T follicular helper cell (primary cell): ENCODE measurements around the gene RPL7L1.
"Not testable (repeated sequence)": the region's sequence is repeated elsewhere in the genome, so short reads cannot be mapped to it uniquely, and the experiment has no call there.

Experiments
- DNase-seq: peaks from one replicate; pipeline ENCODE4 v3.0.0-alpha.2; 2020; ENCODE audit warnings: low read depth
- total RNA-seq, 2 experiments: gene quantifications; one replicate each; lab custom pipeline; 2026; lab: John Stamatoyannopoulos, UW

The RPL7L1 gene
- total RNA-seq = 193 to 573 reads per million in 2 experiments

GRCh38 chr6:42879372-42880239, at the start of gene RPL7L1:
TSS of gene RPL7L1 (plus strand) at chr6:42879616. CDS start at chr6:42879911, 295 bp downstream.
- DNase-seq = peak; percentile 78

- no peak for DNase-seq
Observed at GRCh38 chr6:42831237-42831636, 48.2 kb upstream of the RPL7L1 start.

- no peak for DNase-seq
Observed at GRCh38 chr6:42834056-42834455, 45.4 kb upstream of the RPL7L1 start.

GRCh38 chr6:42841844-42842584, 37.4 kb upstream of the RPL7L1 start:
- no peak for DNase-seq

GRCh38 chr6:42845327-42845694, 34.1 kb upstream of the RPL7L1 start:
- DNase-seq = no peak

- no peak for DNase-seq
Observed at GRCh38 chr6:42846505-42846904, 32.9 kb upstream of the RPL7L1 start.

- no peak for DNase-seq
Observed at GRCh38 chr6:42848700-42849099, 30.7 kb upstream of the RPL7L1 start.

GRCh38 chr6:42851599-42851998, 27.8 kb upstream of the RPL7L1 start:
- DNase-seq = no peak

GRCh38 chr6:42860036-42860435, 19.4 kb upstream of the RPL7L1 start:
- DNase-seq = no peak

GRCh38 chr6:42860481-42860880, 18.9 kb upstream of the RPL7L1 start:
- DNase-seq = no peak

- no peak for DNase-seq
Observed at GRCh38 chr6:42864602-42865001, 14.8 kb upstream of the RPL7L1 start.

GRCh38 chr6:42870145-42870936, 9.1 kb upstream of the RPL7L1 start:
- DNase-seq = no peak

GRCh38 chr6:42871711-42872110, 7.7 kb upstream of the RPL7L1 start:
- no peak for DNase-seq

GRCh38 chr6:42873313-42873712, 6.1 kb upstream of the RPL7L1 start:
- no peak for DNase-seq

GRCh38 chr6:42877695-42878094, 1.7 kb upstream of the RPL7L1 start:
- DNase-seq = no peak

- DNase-seq = not testable (repeated sequence)
Observed at GRCh38 chr6:42880240-42880817, 913 bp downstream of the RPL7L1 start.

- DNase-seq = not testable (repeated sequence)
Observed at GRCh38 chr6:42880871-42881270, 1.5 kb downstream of the RPL7L1 start.

- no peak for DNase-seq
Observed at GRCh38 chr6:42885702-42886101, 6.3 kb downstream of the RPL7L1 start.

GRCh38 chr6:42888201-42888600, 8.8 kb downstream of the RPL7L1 start:
- not testable (repeated sequence) for DNase-seq

- DNase-seq = no peak
Observed at GRCh38 chr6:42889815-42890214, 10.4 kb downstream of the RPL7L1 start.

- DNase-seq = peak; percentile 79
Observed at GRCh38 chr6:42890311-42891198, 11.1 kb downstream of the RPL7L1 start.
